A549 treated with CpdA at 1 μM for 4 hours (cell line): Measurements from ENCODE around the gene CYTL1. TPM values are rescaled to one million over a fixed set of nuclear protein-coding genes. Genes with fewer than 3 reads are reported as not detected.

Experiments used
- total RNA-seq: library from RNA; stranded (reverse); fragments of 200-300 nt; extraction: Qiagen RNA extraction; gene quantifications from 5 replicates; pipeline ENCODE4 v1.2.3, GENCODE V29; 2022; ENCODE audit warnings: low read depth

Gene CYTL1, protein sequence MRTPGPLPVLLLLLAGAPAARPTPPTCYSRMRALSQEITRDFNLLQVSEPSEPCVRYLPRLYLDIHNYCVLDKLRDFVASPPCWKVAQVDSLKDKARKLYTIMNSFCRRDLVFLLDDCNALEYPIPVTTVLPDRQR
- not detected in 5 replicates for total RNA-seq

DNA sequence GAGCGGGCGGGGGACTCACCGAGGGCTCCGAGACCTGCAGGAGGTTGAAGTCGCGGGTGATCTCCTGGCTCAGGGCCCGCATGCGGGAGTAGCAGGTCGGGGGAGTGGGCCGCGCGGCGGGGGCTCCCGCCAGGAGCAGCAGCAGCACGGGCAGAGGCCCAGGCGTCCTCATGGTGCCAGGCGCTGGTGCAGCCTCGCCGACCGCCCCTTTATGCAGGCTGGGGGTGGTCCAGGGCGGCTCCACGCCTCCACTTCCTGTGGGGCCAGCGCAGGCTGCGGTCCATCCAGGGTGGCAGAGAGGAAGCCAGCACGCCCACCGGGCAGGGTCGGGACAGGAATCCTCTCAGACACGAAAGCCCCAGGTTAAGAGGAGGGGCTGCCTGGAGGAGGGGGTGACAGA lies at the start of gene CYTL1:
TSS of gene CYTL1 (minus strand) at position 185 of the 400 bp plus-strand sequence. CDS start at position 172, 13 bp downstream.

DNA sequence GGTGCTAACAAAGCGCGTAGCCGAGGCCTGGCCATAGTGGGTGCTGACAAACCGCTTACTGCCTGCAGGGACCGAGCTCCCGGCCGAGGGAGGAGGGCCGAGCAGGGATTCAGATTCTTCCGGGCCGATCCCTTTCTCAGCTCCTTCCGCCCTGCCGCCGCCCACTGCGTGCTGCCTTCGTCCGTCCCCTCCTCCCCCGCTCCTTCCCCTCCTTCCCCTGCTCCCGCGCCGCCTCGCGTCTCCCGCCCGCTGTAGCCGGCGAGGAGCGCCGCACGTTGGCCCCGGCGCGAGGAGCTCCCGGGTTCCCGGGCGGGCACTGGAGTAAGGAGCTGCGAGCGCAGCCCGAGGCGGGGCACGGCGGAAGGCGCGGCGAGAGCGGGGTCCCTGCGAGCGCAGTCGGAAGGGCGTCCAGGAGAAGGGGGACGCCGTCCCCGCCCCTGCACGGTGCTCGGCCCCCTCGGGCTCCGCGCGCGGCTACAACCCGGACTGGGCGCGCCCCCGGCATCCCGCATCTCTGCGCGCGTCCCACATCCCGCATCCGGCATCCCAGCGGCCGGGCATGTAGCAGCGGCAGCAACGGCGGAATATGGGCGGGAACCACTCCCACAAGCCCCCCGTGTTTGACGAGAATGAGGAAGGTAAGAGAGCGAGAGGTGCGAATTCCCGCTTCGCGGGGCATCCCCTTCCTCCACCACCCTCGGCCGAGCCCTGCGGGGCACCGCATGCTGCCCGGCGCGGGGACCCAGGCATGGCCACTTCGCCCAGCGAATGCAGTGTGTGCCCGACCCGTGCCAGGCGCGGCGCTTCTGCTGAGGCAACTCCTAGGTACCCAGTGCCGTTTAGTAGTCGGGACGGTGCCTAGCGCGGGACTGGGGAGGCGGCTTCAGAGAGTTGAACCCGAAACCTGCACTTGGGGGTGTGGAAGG lies 32.3 kb upstream of the CYTL1 start, which contains the start of gene STK32B:
TSS of gene STK32B (plus strand) at position 203 of the 926 bp plus-strand sequence.

Other genes starting within 250 kb of the CYTL1 start
- 8.0 to 12.9 TPM (median 11.8 TPM) in 5 replicates for gene MSX1, start 159.8 kb downstream of the CYTL1 start, total RNA-seq
- 20.5 to 23.6 TPM (median 21.6 TPM) in 5 replicates for gene STK32B, start 32.0 kb upstream of the CYTL1 start, total RNA-seq